H4 (cell line): Measurements from ENCODE around the gene NHLH1. TPM values are rescaled to one million over a fixed set of nuclear protein-coding genes. Genes with fewer than 3 reads are reported as not detected.

Experiments
- DNase-seq: peaks from one replicate; pipeline ENCODE4 v3.0.0-alpha.2; 2015; ENCODE audit warnings: low spot score
- total RNA-seq: library from RNA; depleted of rRNA; stranded (reverse); fragments of >200 nt; shearing (Covaris generic); gene quantifications from 2 replicates; pipeline ENCODE4 v1.2.3, GENCODE V29; 2014

Gene NHLH1
- total RNA-seq, 1 experiment from 2014 or later = 0.04 TPM

- no peak for DNase-seq
Measured at GRCh38 chr1:160358073-160358472, 8.8 kb upstream of the NHLH1 start.

- no peak for DNase-seq
Measured at GRCh38 chr1:160359559-160360226, 7.2 kb upstream of the NHLH1 start.

GRCh38 chr1:160360227-160360695 is 6.6 kb upstream of the NHLH1 start:
- no peak for DNase-seq

- no peak for DNase-seq
Measured at GRCh38 chr1:160361199-160361598, 5.7 kb upstream of the NHLH1 start.

GRCh38 chr1:160361814-160362167 is 5.1 kb upstream of the NHLH1 start:
- no peak for DNase-seq

- DNase-seq = no peak
Measured at GRCh38 chr1:160362168-160362957, 4.5 kb upstream of the NHLH1 start.

- DNase-seq = no peak
Measured at GRCh38 chr1:160363010-160363409, 3.9 kb upstream of the NHLH1 start.

GRCh38 chr1:160363951-160364735 is 2.7 kb upstream of the NHLH1 start:
- no peak for DNase-seq

- DNase-seq = no peak
Measured at GRCh38 chr1:160365325-160365724, 1.5 kb upstream of the NHLH1 start.

GRCh38 chr1:160367516-160367900 is 637 bp downstream of the NHLH1 start:
- no peak for DNase-seq

GRCh38 chr1:160367934-160368923 is 1.4 kb downstream of the NHLH1 start:
- DNase-seq = no peak

- no peak for DNase-seq
Measured at GRCh38 chr1:160369087-160369486, 2.2 kb downstream of the NHLH1 start.

- no peak for DNase-seq
Measured at GRCh38 chr1:160370561-160371345, 3.9 kb downstream of the NHLH1 start.

GRCh38 chr1:160371346-160371631 is 4.4 kb downstream of the NHLH1 start:
- no peak for DNase-seq

GRCh38 chr1:160371756-160372155 is 4.9 kb downstream of the NHLH1 start:
- no peak for DNase-seq

GRCh38 chr1:160373696-160374095 is 6.8 kb downstream of the NHLH1 start:
- no peak for DNase-seq

- DNase-seq = no peak
Measured at GRCh38 chr1:160374306-160375110, 7.6 kb downstream of the NHLH1 start.

- DNase-seq = no peak
Measured at GRCh38 chr1:160375788-160376524, 9.1 kb downstream of the NHLH1 start.

- peak; percentile 60 for DNase-seq
Measured at GRCh38 chr1:160376525-160377131, 9.8 kb downstream of the NHLH1 start.
